ENCODE measurements around the gene PRCP. TPM values are rescaled to one million over a fixed set of nuclear protein-coding genes. Genes with fewer than 3 reads are reported as not detected.

The PRCP gene
- total RNA-seq, 1 donor: 41.1 TPM

- H3K4me3 ChIP-seq (ENCODE audit: low read depth, low read length): no peak overlapping the region
- no peak for DNase-seq (ENCODE audit: low read depth)
- TF ChIP-seq CTCF (IDR thresholded peaks at IDR 0.05; ENCODE audit: insufficient read depth, low read length): no peak
Observed at GRCh38 chr11:82802710-82803109, 97.5 kb downstream of the PRCP start.

GRCh38 chr11:82796998-82797961 lies 103.0 kb downstream of the PRCP start:
- DNase-seq (ENCODE audit: low read depth): no peak
- no peak overlapping the region for H3K4me3 ChIP-seq (ENCODE audit: low read depth, low read length)
- no peak for TF ChIP-seq CTCF (IDR thresholded peaks at IDR 0.05; ENCODE audit: insufficient read depth, low read length)

GRCh38 chr11:82794490-82794889 lies 105.7 kb downstream of the PRCP start:
- DNase-seq (ENCODE audit: low read depth): peak; percentile 31
- TF ChIP-seq CTCF (IDR thresholded peaks at IDR 0.05; ENCODE audit: insufficient read depth, low read length): no peak
- no peak overlapping the region for H3K4me3 ChIP-seq (ENCODE audit: low read depth, low read length)

- DNase-seq (ENCODE audit: low read depth): no peak
- no peak overlapping the region for H3K4me3 ChIP-seq (ENCODE audit: low read depth, low read length)
- no peak for TF ChIP-seq CTCF (IDR thresholded peaks at IDR 0.05; ENCODE audit: insufficient read depth, low read length)
Observed at GRCh38 chr11:82792822-82793569, 107.2 kb downstream of the PRCP start.

GRCh38 chr11:82792319-82792718 lies 107.9 kb downstream of the PRCP start:
- no peak for TF ChIP-seq CTCF (IDR thresholded peaks at IDR 0.05; ENCODE audit: insufficient read depth, low read length)
- no peak overlapping the region for H3K4me3 ChIP-seq (ENCODE audit: low read depth, low read length)
- no peak for DNase-seq (ENCODE audit: low read depth)

GRCh38 chr11:82791779-82792178 lies 108.5 kb downstream of the PRCP start:
- no peak overlapping the region for H3K4me3 ChIP-seq (ENCODE audit: low read depth, low read length)
- TF ChIP-seq CTCF (IDR thresholded peaks at IDR 0.05; ENCODE audit: insufficient read depth, low read length): no peak
- no peak for DNase-seq (ENCODE audit: low read depth)

Measured in fibroblast of the aortic adventitia (primary cell).